Chondrocyte (in vitro differentiated cells): Measurements from ENCODE around the gene RASGRP1. TPM values are rescaled to one million over a fixed set of nuclear protein-coding genes. Genes with fewer than 3 reads are reported as not detected.

Experiments used
- DNase-seq: peaks from one replicate; pipeline ENCODE4 v3.0.0; 2021; ENCODE audit warnings: mixed read lengths, low spot score
- H3K27ac Mint-ChIP-seq: one replicate; pipeline ENCODE4 v1.8.0; 2021; ENCODE audit warnings: mild to moderate bottlenecking, moderate library complexity, mixed read lengths; ENCODE audit not compliant: unreplicated experiment
- H3K27me3 Mint-ChIP-seq: 2 replicates; pipeline ENCODE4 v1.8.0; 2021; ENCODE audit warnings: low read depth, mixed read lengths
- H3K36me3 Mint-ChIP-seq: 2 replicates; pipeline ENCODE4 v1.8.0; 2021; ENCODE audit warnings: low read depth, mixed read lengths
- H3K4me1 Mint-ChIP-seq: 2 replicates; pipeline ENCODE4 v1.8.0; 2021; ENCODE audit warnings: low read depth, mild to moderate bottlenecking, mixed read lengths
- H3K4me3 Mint-ChIP-seq: one replicate; pipeline ENCODE4 v1.8.0; 2021; ENCODE audit warnings: mild to moderate bottlenecking, moderate library complexity, mixed read lengths; ENCODE audit not compliant: unreplicated experiment
- H3K9me3 Mint-ChIP-seq: 2 replicates; pipeline ENCODE4 v1.8.0; 2021; ENCODE audit warnings: low read depth, mixed read lengths
- total RNA-seq: library from RNA; stranded (reverse); gene quantifications from 3 replicates; pipeline ENCODE4 v1.2.1, GENCODE V29; 2021
- TF ChIP-seq, protein P1 (sequence below): fragments of 200-600 bp; sonication (generic); IDR thresholded peaks from 2 replicates; pipeline ENCODE4 v1.5.0; 2021; ENCODE audit warnings: antibody characterized with exemption, mild to moderate bottlenecking, moderate library complexity

RASGRP1 gene
- total RNA-seq, 1 donor from 2014 or later, result 0.52 TPM

DNA sequence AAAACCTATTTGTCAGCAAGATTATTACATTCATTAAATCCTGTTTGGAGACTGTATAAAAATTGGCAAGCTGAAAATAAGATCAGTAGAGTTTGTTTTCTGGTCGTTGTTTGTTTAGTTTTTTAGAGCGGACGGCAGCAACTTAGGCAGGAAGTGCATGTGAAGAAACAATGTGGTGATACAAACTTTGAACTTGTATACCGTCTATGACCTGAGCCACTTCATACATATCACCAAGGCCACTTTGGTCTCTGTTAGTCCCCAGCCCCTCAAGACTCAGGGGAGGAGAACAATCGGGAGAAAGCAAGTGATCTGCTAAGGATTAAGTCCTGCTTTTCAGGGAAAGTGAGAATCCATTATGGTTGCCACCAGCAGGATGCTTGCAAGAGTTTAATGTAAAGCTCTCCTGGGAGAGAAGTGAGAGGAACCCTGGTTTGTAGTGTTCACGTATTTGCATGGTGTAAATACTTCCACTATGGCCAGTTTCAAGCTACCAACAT lies 31.1 kb downstream of the RASGRP1 start:
- H3K4me3 Mint-ChIP-seq, result no peak overlapping the region
- TF ChIP-seq, protein P1, sequence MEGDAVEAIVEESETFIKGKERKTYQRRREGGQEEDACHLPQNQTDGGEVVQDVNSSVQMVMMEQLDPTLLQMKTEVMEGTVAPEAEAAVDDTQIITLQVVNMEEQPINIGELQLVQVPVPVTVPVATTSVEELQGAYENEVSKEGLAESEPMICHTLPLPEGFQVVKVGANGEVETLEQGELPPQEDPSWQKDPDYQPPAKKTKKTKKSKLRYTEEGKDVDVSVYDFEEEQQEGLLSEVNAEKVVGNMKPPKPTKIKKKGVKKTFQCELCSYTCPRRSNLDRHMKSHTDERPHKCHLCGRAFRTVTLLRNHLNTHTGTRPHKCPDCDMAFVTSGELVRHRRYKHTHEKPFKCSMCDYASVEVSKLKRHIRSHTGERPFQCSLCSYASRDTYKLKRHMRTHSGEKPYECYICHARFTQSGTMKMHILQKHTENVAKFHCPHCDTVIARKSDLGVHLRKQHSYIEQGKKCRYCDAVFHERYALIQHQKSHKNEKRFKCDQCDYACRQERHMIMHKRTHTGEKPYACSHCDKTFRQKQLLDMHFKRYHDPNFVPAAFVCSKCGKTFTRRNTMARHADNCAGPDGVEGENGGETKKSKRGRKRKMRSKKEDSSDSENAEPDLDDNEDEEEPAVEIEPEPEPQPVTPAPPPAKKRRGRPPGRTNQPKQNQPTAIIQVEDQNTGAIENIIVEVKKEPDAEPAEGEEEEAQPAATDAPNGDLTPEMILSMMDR, result no peak
- H3K9me3 Mint-ChIP-seq, result peaks cover 2% of the 10 kb centered on the region
- H3K27me3 Mint-ChIP-seq, result no peaks in the 10 kb centered on the region
- peaks cover 22% of the 10 kb centered on the region for H3K4me1 Mint-ChIP-seq
- H3K27ac Mint-ChIP-seq, result no peak overlapping the region
- no peak for DNase-seq
- peaks cover 1% of the 10 kb centered on the region for H3K36me3 Mint-ChIP-seq

DNA sequence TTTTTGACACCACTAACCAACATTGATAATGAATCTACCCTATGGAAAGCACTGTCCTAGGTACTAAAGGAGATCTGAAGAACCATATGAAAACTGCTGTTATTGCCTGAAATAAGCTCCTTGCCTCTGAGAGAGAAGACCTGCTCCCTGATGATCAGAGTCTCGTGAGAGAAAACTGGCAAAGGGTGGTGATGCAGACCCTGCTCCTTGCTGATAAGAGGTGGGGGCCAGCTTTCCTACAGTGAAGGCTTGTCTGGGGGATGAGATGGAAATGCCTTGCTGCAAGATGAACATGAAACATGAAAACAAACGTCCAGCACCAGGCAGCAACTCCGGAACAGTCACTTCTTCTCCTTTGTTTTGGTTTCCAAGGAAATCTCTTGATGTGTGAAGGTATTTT lies 31.9 kb downstream of the RASGRP1 start:
- TF ChIP-seq, protein P1, result no peak
- H3K27me3 Mint-ChIP-seq, result no peaks in the 10 kb centered on the region
- H3K4me1 Mint-ChIP-seq, result peaks cover 22% of the 10 kb centered on the region
- DNase-seq, result no peak
- peaks cover 2% of the 10 kb centered on the region for H3K9me3 Mint-ChIP-seq
- H3K4me3 Mint-ChIP-seq, result no peak overlapping the region
- no peak overlapping the region for H3K27ac Mint-ChIP-seq
- H3K36me3 Mint-ChIP-seq, result peaks cover 1% of the 10 kb centered on the region

DNA sequence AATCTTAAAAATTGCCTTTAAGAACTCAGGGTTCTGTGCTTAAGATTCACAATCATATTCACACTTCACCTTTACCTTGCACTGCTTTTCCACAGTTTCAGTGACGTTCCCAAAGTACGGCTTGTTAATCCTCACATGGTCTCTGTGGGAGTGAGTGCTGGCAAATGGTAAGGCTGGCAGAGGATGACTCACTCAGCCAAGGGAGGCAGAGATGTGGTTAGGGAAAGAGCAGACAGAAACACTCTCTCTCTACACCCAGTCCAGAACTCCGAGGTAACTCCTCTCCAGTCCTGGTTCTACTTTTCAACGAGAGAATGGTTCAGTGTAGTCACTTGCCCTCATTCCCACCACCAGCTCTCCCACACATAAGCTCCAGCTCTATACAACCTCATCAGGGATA lies 33.1 kb downstream of the RASGRP1 start:
- peaks cover 1% of the 10 kb centered on the region for H3K36me3 Mint-ChIP-seq
- H3K27me3 Mint-ChIP-seq, result no peaks in the 10 kb centered on the region
- peaks cover 2% of the 10 kb centered on the region for H3K9me3 Mint-ChIP-seq
- peaks cover 21% of the 10 kb centered on the region for H3K4me1 Mint-ChIP-seq
- H3K4me3 Mint-ChIP-seq, result no peak overlapping the region
- TF ChIP-seq, protein P1, result no peak
- no peak for DNase-seq
- H3K27ac Mint-ChIP-seq, result no peak overlapping the region

DNA sequence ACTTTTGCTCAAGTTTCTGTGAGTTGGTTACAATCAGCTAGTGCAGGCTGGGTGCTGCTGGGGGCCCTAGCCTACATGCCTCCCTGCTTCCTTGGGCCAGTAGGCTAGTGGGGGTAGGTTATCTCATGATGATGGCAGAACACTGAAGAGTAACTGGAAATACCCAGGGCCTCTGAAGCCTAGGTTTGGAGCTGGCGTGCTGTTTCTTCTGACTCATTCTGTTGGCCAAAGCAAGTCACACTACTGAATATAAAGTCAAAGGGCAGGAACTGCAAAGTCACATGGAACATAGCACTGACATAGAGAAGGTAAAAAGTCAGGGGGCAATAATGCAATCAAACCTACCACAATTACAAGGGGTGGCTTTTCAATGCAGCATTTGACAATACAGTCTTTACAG lies 34.5 kb downstream of the RASGRP1 start:
- peaks cover 8% of the 10 kb centered on the region for H3K4me1 Mint-ChIP-seq
- H3K27me3 Mint-ChIP-seq, result peaks cover 1% of the 10 kb centered on the region
- no peak for DNase-seq
- H3K36me3 Mint-ChIP-seq, result peaks cover 1% of the 10 kb centered on the region
- H3K4me3 Mint-ChIP-seq, result no peak overlapping the region
- H3K9me3 Mint-ChIP-seq, result peaks cover 2% of the 10 kb centered on the region
- TF ChIP-seq, protein P1, result no peak
- no peak overlapping the region for H3K27ac Mint-ChIP-seq

DNA sequence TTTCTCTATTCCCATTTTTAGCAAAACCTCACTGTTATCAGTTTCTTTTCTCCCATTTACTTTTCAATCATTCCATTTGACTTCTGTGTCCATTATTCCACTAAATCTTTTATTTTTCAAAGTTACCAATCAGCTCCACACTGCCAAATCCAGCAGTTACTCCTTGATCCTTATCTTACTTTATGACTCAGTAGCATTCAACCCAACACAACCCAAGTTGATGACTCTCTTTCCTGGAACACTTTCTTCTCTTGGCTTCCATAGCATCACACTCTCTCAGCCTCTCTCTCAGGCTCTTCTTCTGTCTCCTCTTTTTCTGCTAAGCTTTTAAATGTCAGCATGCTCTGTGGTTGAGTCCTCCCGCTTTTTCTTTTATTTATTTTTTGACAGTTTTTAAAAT lies 36.3 kb downstream of the RASGRP1 start:
- Mint-ChIP-seq H3K27me3 (peaks cover 1% of the 10 kb centered on the region), H3K36me3 (peaks cover 1% of the 10 kb centered on the region), H3K27ac (no peak overlapping the region), H3K4me3 (no peak overlapping the region), H3K4me1 (peaks cover 7% of the 10 kb centered on the region), H3K9me3 (peaks cover 2% of the 10 kb centered on the region)
- TF ChIP-seq, protein P1, result no peak
- no peak for DNase-seq
